ENCODE results near the gene B3GAT1.

DNA sequence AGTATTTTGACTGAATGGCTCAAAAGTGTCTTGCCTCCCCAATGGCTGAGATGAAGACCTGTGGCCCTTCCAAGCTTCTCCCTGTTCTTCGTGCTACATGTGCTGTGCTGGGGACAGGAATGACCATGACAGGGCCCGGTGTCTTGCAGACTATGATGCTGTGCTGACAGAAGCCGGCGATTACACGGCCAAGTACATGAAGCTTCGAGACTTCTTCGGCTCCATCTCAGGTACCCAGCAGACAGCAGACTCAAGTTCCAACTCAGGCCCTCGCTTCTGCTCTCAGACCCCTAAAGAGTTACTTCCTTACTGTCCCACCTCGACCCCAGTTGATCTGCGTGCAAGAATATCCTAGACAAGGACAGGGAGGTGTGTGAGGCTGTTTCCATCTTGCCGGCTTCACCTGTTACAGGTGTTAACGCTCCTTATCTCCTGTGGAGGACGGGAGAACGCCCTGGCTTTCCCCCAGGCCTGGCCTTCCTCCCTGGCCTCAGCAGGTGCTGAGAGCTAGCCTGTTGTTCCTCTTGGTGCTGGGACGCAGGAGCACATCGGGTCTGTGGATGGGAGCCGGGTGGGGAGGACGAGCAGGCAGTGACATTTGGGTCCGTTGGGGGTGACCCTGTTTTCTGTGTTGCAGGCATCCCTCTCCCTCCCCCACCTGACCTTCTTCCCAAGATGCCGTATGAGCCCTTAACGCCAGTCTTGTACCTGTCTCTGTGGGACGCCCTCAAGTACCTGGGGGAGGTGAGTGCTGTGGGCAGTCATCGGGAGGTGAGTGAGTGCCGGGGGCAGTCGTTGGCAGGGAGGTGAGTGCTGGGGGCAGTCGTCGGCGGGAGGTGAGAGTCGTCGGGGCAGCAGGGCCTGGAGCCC lies 42.2 kb downstream of the B3GAT1 start:
- TF ChIP-seq CTCF (IDR thresholded peaks at IDR 0.05; ENCODE audit: insufficient read depth, low read depth, low read length) (no peak), EZH2 (IDR thresholded peaks at IDR 0.05; ENCODE audit: insufficient read depth, low read length) (no peak)
